GM19193 (cell line): ENCODE results near the gene ZNF528.
A peak's percentile ranks its signal among the peaks of the same experiment; 100 is the strongest.

Experiments used
- POLR2A ChIP-seq: IDR thresholded peaks from 4 replicates; pipeline ENCODE4 v1.6.1; 2011; ENCODE audit not compliant: insufficient read depth, insufficient read length; ENCODE audit errors: extremely low read depth

ZNF528 gene

DNA sequence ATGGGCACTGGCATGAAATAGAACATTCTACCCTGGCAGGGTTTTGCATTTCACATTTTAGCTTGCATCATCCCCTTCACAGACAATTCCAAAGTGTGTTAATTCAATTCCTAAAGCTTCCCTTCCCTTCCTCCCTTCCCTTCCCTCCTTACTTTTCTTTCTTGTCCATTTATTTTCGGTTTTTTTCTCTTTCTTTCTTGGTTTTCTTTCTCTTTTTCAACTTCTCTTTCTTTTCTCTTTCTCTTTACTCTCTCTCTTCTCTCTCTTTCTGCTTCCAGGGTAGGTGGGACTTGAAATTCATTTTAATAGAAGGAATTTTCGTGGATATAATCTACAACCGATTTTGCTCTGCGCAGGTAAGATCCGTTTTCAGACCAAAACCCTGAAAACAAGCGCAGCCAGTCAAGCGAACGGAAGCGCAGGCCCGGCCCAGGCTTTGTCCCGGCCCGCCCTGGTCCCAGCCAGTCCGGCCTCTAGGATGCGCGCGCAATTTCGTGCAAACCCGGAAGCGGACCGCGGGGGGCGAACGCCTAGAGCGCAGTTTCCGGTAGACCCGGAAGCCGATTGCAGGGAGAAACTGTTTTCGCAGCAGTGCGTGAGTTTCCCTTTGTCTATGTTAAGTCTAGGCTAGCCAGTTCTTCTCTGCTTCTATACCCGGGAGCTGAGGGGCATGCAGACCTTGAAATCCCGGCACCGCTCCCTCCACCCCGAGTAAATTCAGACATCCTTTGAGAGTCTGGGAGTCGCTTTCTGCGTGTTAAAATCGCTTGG lies at the start of gene ZNF528:
ZNF528 (plus strand) TSS at position 540 of the 771 bp plus-strand sequence. CDS start 4,165 bp downstream, outside the sequence.
- TF ChIP-seq POLR2A, result peak; percentile 61

GRCh38 chr19:52351512-52351911 lies 46.1 kb upstream of the ZNF528 start:
- TF ChIP-seq POLR2A, result no peak

DNA sequence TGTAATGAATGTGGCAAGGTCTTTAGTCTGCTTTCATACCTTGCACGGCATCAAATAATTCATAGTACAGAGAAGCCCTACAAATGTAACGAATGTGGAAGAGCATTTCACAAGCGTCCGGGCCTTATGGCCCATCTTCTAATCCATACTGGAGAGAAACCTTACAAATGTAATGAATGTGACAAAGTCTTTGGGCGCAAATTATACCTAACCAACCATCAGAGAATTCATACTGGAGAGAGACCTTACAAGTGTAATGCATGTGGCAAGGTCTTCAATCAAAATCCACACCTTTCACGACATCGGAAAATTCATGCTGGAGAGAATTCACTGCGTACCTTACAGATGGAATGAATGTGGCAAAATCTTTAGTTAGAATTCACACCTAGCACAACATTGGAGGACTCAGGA lies 31.2 kb upstream of the ZNF528 start:
- TF ChIP-seq POLR2A, result no peak

GRCh38 chr19:52369559-52370340 lies 27.9 kb upstream of the ZNF528 start, which contains the start of gene ZNF880:
Gene ZNF880, plus strand, starts transcription at chr19:52369923. Its CDS starts 43 bp downstream, at chr19:52369966.
- peak; percentile 66 for TF ChIP-seq POLR2A

- no peak for TF ChIP-seq POLR2A
Measured at GRCh38 chr19:52370341-52370710, 27.3 kb upstream of the ZNF528 start.

DNA sequence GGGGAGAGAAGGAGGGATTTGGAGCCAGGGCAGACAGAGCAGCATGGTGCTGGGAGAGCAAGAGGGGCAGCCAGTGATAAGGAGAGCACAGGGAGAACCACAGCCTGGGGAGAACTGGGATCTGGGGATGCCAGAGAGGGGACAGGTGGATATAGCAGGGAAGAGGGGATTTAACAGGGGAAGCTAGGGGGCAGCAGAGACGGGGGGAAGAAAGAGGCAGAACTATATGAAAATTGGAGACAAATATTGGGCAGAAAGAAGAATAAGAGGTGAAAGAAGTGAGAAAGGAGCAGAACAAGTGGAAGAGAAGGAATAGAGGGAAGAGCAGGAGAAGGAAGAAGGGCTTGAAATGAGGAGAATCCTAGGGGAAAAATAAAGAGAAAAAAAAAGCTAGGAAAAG lies 6.5 kb upstream of the ZNF528 start:
- no peak for TF ChIP-seq POLR2A

DNA sequence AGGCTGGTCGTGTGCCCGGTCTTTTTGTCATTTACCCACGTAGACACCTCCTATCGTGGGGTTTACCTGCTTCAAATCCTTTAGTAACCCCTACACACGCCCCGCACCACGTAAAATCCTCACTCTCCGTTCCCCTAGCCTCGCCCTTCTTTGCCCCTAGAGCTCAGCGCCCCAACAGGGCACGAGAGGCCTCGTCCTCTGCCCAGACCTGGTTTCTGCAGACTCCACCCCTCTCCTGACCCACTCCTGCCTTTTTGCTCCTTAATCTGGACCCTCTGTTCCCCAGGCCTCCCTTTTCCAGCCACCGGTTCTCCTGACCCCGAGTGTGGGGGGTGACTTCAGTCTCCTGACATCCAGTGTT lies 412 bp downstream of the ZNF528 start:
- no peak for TF ChIP-seq POLR2A

DNA sequence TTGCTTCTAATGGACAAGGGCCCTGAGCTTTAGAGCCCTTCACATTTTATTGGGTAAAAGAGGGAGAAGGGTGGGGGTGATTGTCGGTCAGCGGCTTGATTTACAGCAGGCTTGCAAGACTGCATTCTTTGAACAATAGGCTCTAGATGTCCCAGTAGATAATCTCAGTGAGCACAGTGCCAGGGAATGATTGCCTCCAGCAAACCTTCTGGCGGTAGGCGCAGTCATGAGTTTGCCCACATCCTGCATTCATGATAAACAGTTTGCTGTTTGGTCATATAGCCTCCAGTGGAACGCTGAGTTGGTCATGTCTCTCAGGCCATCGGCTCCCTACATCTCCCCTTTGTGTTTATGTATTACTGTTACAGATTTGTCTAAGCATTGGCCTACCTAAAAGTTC lies 12.6 kb downstream of the ZNF528 start:
- no peak for TF ChIP-seq POLR2A

GRCh38 chr19:52415711-52416110 lies 18.1 kb downstream of the ZNF528 start:
- TF ChIP-seq POLR2A, result no peak

- TF ChIP-seq POLR2A, result no peak
Measured at GRCh38 chr19:52428937-52429336, 31.3 kb downstream of the ZNF528 start, which contains the start of gene ZNF534. Gene ZNF534, plus strand, starts transcription at chr19:52429148. Its CDS starts 2,327 bp downstream, at chr19:52431475.

GRCh38 chr19:52442179-52442578 lies 44.5 kb downstream of the ZNF528 start:
- no peak for TF ChIP-seq POLR2A

GRCh38 chr19:52444506-52444905 lies 46.9 kb downstream of the ZNF528 start:
- TF ChIP-seq POLR2A, result no peak

DNA sequence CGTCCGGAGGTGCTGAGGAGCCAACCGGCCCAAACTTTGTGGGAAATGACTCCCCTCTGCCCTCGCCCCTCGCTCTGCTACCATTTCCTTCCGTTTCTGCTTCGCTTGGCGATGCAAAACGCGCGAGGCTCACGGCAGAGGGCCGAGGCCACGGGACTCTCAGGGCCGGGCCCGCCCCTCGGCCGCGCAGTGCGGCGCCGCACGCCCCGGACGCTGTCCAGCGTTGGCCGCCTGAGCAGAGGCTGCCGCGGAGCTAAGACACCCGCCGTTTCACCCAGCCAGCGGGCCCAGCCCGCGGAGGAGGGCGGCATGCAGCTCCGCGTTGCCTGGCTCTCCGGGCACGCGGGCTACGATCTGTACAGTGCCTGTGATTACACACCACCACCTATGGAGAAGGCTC lies 53.6 kb downstream of the ZNF528 start:
- TF ChIP-seq POLR2A, result no peak

DNA sequence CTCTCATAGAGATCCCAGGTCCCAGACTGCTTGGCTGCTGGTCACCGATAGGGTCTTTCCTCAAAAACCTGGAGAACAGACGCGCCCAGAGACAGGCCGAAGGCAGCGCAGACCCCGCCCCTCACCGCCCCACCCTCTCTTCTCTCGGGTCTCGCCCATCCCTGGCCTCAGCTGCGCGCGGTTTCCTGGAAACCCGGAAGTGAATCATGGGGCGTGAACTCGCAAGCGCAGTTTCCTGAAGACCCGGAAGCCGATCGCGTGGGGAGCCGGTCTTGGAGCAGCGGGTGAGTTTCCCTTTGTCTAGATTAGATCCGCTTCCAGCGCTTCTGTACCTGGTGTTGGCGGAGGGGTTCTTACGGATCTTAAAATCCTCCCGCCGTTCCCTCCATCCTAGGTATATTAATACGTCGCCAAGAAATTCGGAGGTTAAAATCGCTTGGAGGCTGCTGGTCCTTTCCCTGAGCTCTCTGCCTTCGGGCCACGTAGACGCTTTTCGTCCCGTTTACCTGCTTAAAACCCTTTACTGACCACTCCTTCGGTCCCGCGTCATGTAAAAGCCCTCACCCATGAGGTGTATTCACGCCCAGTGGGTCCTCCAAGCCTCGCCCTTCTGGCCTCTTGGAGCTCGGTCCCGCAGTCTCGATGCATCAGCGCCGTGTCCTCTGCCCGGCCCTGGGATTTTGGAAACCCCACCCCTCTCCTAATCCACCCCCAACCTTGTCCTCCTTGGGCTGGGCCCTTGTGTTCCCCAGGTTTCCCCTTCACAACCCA lies 55.9 kb downstream of the ZNF528 start, which contains the start of gene ZNF578:
ZNF578 (plus strand) TSS at position 230 of the 771 bp plus-strand sequence. CDS start 48,293 bp downstream, outside the sequence.
- TF ChIP-seq POLR2A, result no peak
